Fibroblast of lung (primary cell): Measurements from ENCODE around the gene BBIP1. TPM values are rescaled to one million over a fixed set of nuclear protein-coding genes. Genes with fewer than 3 reads are reported as not detected.

Experiments used
- DNase-seq, 2 donors: peaks; one replicate each; pipeline versions ENCODE4 v3.0.0 to v3.0.0-alpha.2; 2010; ENCODE audit warnings: low read depth in 2 of 2
- H2AFZ ChIP-seq: 2 replicates; pipeline ENCODE4 v1.5.1; 2012; ENCODE audit warnings: low read length, control low read depth, inconsistent platforms
- H3K27ac ChIP-seq: 2 replicates; pipeline ENCODE4 v1.5.1; 2011; ENCODE audit warnings: low read length, control low read depth; ENCODE audit not compliant: insufficient read depth
- H3K27me3 ChIP-seq: 2 replicates; pipeline ENCODE4 v1.5.1; 2011; ENCODE audit warnings: mild to moderate bottlenecking, low read length; ENCODE audit not compliant: control insufficient read depth, insufficient read depth
- H3K36me3 ChIP-seq: 2 replicates; pipeline ENCODE4 v1.5.1; 2011; ENCODE audit warnings: low read length; ENCODE audit not compliant: control insufficient read depth, insufficient read depth
- H3K4me1 ChIP-seq: 2 replicates; pipeline ENCODE4 v1.5.1; 2011; ENCODE audit warnings: low read length; ENCODE audit not compliant: control insufficient read depth, insufficient read depth; ENCODE audit errors: extremely low read depth
- H3K4me2 ChIP-seq: 2 replicates; pipeline ENCODE4 v1.5.1; 2011; ENCODE audit warnings: low read length, control low read depth; ENCODE audit not compliant: insufficient read depth; ENCODE audit errors: extremely low read depth
- H3K4me3 ChIP-seq, 4 experiments: fragments of 200-600 bp in 1 of 4; sonication (generic) in 1 of 4; replicated peaks in 1 of 4; 2 replicates each; pipeline ENCODE4 v1.5.1; 2011 to 2016; ENCODE audit warnings: low read length in 4 of 4, low read depth in 3 of 4, mild to moderate bottlenecking in 3 of 4, control low read depth in 2 of 4, inconsistent platforms in 1 of 4, mixed read lengths in 1 of 4; ENCODE audit not compliant: insufficient read depth in 1 of 4; ENCODE audit errors: control extremely low read depth in 1 of 4
- H3K79me2 ChIP-seq: 2 replicates; pipeline ENCODE4 v1.5.1; 2012; ENCODE audit warnings: mild to moderate bottlenecking, low read length, inconsistent platforms; ENCODE audit not compliant: control insufficient read depth, insufficient read depth
- H3K9ac ChIP-seq: 2 replicates; pipeline ENCODE4 v1.5.1; 2011; ENCODE audit warnings: mild to moderate bottlenecking, low read length, control low read depth; ENCODE audit not compliant: insufficient read depth
- H3K9me3 ChIP-seq: 2 replicates; pipeline ENCODE4 v1.5.1; 2012; ENCODE audit warnings: low read depth, low read length; ENCODE audit not compliant: control insufficient read depth, insufficient read depth
- H4K20me1 ChIP-seq: 2 replicates; pipeline ENCODE4 v1.5.1; 2011; ENCODE audit warnings: low read length; ENCODE audit not compliant: control insufficient read depth, insufficient read depth; ENCODE audit errors: extremely low read depth
- EZH2 ChIP-seq: IDR thresholded peaks from 2 replicates; pipeline ENCODE4 v1.5.1; 2012; ENCODE audit warnings: low read length, control low read depth, mild to moderate bottlenecking; ENCODE audit errors: missing control alignments
- polyA plus RNA-seq, 2 donors: library from polyadenylated mRNA; depleted of rRNA in 1 of 2; stranded (reverse) in 1 of 2; unstranded in 1 of 2; fragments of >200 nt; gene quantifications; 2 replicates each; pipeline ENCODE4 v1.2.1, GENCODE V29; 2011 to 2012; ENCODE audit warnings: missing spikeins in 1 of 2
- total RNA-seq: library from RNA; depleted of rRNA; stranded (reverse); fragments of >200 nt; gene quantifications from 2 replicates; pipeline ENCODE4 v1.2.1, GENCODE V29; 2014
- TF ChIP-seq, protein P1 (sequence below), 2 donors: IDR thresholded peaks in 1 of 2; conservative IDR thresholded peaks in 1 of 2; 1 replicate in 1 of 2; 2 replicates in 1 of 2; pipeline ENCODE4 v1.5.1; 2011 to 2012; ENCODE audit warnings: low read length in 2 of 2, control low read depth in 1 of 2, inconsistent platforms in 1 of 2, low read depth in 1 of 2, mild to moderate bottlenecking in 1 of 2

Gene BBIP1
- total and polyA plus RNA-seq, 2 donors (not counting 1 experiment from before 2014, with no cell fraction given): 30.1 to 31.7 TPM

DNA sequence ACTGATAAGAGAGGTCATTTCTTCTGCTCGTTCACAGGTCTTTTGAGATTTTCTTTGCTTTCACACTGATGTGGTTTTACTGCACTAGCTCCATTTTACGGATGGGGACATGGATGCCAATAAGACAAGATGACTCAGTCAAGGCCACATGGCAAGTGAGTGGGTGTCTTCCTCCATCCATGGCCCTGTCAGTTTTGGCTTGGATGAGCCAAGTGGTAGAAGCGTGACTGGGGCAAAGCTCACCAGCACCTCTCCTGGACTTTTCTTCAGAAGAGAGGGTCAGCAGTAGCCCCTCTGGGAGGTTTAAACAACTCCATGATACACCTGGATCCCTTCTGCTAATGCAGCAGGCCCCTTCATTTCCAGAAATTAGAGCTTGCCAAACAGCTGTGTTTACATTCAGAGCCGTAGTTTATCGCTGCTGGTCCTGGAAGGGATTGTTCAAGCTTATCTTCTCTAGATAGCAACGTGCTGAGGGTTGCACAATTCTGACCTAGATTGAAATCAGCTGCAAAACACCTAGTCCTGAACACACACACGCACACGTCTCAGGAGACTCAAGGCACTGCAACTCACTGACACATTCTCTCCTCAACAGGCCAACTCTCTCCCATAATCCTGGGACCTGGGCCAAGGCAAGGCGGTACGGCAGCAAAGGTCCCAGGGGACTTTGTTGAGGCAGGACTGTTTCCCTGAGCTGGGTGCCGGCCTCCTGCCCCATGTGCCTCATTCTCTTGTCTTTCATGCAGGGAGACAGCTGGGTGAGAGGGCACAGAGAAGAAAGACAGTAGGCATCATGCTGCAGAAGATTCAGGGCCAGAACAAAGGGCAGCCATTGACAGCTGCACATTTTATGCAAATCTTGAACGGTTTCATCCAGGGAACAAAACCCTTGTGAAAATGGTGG, 61.5 kb downstream of the BBIP1 start:
- Histone ChIP-seq H3K4me1 (peaks cover 8% of the 10 kb centered on the region), H3K4me3 (no peak overlapping the region), H2AFZ (no peak overlapping the region), H3K27ac (no peak overlapping the region), H3K4me2 (no peak overlapping the region), H3K36me3 (no peaks in the 10 kb centered on the region), H3K9ac (no peak overlapping the region), H3K79me2 (no peaks in the 10 kb centered on the region), H3K9me3 (no peaks in the 10 kb centered on the region), H4K20me1 (no peaks in the 10 kb centered on the region), H3K27me3 (no peaks in the 10 kb centered on the region)
- peak; percentile 60 to 72 for DNase-seq
- no peak for TF ChIP-seq EZH2
- TF ChIP-seq, protein P1, sequence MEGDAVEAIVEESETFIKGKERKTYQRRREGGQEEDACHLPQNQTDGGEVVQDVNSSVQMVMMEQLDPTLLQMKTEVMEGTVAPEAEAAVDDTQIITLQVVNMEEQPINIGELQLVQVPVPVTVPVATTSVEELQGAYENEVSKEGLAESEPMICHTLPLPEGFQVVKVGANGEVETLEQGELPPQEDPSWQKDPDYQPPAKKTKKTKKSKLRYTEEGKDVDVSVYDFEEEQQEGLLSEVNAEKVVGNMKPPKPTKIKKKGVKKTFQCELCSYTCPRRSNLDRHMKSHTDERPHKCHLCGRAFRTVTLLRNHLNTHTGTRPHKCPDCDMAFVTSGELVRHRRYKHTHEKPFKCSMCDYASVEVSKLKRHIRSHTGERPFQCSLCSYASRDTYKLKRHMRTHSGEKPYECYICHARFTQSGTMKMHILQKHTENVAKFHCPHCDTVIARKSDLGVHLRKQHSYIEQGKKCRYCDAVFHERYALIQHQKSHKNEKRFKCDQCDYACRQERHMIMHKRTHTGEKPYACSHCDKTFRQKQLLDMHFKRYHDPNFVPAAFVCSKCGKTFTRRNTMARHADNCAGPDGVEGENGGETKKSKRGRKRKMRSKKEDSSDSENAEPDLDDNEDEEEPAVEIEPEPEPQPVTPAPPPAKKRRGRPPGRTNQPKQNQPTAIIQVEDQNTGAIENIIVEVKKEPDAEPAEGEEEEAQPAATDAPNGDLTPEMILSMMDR (conservative IDR thresholded peaks at IDR 0.05 in 1 of 2, IDR thresholded peaks at IDR 0.05 in 1 of 2; ENCODE audit: low read depth in 1 of 2, low read length in 2 of 2): no peak

DNA sequence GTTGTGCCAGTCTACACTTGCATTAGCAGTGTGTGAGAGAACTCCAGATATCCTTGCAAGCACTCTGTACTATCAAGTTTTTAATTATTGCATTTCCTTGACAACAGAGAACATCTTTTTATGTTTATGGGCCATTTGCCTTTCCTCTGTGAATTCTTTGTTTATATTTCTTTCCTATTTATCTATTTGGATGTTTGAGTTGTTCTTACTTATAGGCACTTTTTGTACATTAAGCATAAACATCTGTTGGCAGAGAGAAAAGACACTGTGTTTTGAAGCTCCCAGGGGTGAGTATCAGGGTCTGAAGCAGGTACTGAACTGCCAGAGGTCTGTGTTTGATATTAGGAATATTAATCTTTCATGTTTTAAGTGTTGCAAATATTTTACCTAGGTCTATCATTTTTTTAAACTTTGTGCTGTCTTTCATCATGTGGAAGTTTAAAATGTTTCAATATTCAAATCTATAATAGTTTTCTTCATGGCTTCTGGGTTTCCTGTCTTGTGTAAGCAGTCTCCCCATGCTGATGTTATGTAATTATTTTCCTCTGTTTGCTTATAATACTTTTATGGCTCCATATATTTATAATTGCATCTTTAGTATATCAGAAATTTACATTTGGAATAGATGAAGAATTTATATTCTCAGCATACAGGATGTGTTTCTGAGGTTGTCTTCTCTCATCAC, 64.9 kb downstream of the BBIP1 start:
- TF ChIP-seq, protein P1 (conservative IDR thresholded peaks at IDR 0.05 in 1 of 2, IDR thresholded peaks at IDR 0.05 in 1 of 2; ENCODE audit: low read depth in 1 of 2, low read length in 2 of 2): no peak
- no peak for TF ChIP-seq EZH2
- Histone ChIP-seq H3K4me1 (no peaks in the 10 kb centered on the region), H3K9ac (no peak overlapping the region), H4K20me1 (no peaks in the 10 kb centered on the region), H3K9me3 (no peaks in the 10 kb centered on the region), H3K79me2 (no peaks in the 10 kb centered on the region), H3K27ac (no peak overlapping the region), H2AFZ (no peak overlapping the region), H3K36me3 (no peaks in the 10 kb centered on the region), H3K27me3 (no peaks in the 10 kb centered on the region), H3K4me3 (no peak overlapping the region), H3K4me2 (no peak overlapping the region)
- no peak for DNase-seq

DNA sequence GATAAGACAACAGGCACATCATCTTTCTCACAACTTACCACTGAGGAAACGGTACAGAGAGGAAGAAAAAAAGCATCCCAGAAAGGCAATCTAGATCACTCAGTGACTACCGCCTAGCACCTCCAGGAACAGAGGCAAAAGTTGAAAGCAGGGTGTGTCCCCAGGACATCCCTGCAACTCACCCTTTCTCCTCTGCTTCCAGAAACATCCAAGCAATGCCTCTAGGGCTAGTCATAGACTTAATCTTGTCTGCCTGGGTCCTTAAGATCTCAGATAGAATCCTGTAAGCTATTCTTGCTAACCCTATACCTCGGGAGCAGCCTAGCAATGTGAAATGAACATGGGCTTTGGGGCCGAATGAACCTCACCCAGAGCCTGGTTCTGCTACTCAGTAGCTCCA, 66.0 kb downstream of the BBIP1 start:
- no peak overlapping the region for H3K27ac ChIP-seq
- no peaks in the 10 kb centered on the region for H4K20me1 ChIP-seq
- H3K36me3 ChIP-seq: no peaks in the 10 kb centered on the region
- no peaks in the 10 kb centered on the region for H3K9me3 ChIP-seq
- H2AFZ ChIP-seq: no peak overlapping the region
- H3K4me3 ChIP-seq: no peak overlapping the region
- no peaks in the 10 kb centered on the region for H3K27me3 ChIP-seq
- no peaks in the 10 kb centered on the region for H3K4me1 ChIP-seq
- H3K9ac ChIP-seq: no peak overlapping the region
- no peaks in the 10 kb centered on the region for H3K79me2 ChIP-seq
- H3K4me2 ChIP-seq: no peak overlapping the region
- TF ChIP-seq, protein P1 (conservative IDR thresholded peaks at IDR 0.05 in 1 of 2, IDR thresholded peaks at IDR 0.05 in 1 of 2; ENCODE audit: low read depth in 1 of 2, low read length in 2 of 2): no peak
- no peak for TF ChIP-seq EZH2
- DNase-seq: no peak
